ENCODE data around the gene EYS.

- no peak for TF ChIP-seq EZH2 (IDR thresholded peaks at IDR 0.05)
- no peak for TF ChIP-seq POLR2AphosphoS5 (IDR thresholded peaks at IDR 0.05; ENCODE audit: borderline replicate concordance, low read depth, low read length)
- TF ChIP-seq FOXP2 (optimal IDR thresholded peaks at IDR 0.05; ENCODE audit: control extremely low read depth, extremely low read length, insufficient read depth), result no peak
Observed at GRCh38 chr6:63724721-63725120, 1982.3 kb downstream of the EYS start.

Measured in SK-N-MC (cell line).